ENCODE measurements around the gene ALOXE3.

GRCh38 chr17:8103549-8103948 is 14.8 kb downstream of the ALOXE3 start:
- TF ChIP-seq CTCF (IDR thresholded peaks at IDR 0.05; ENCODE audit: low read length) (no peak), EZH2 (optimal IDR thresholded peaks at IDR 0.05; ENCODE audit: low read depth, low read length) (no peak), EZH2phosphoT487 (IDR thresholded peaks at IDR 0.05; ENCODE audit: low read length) (no peak)
